Measurements from ENCODE around the gene CBFA2T2.
"Not testable (repeated sequence)": the region's sequence is repeated elsewhere in the genome, so short reads cannot be mapped to it uniquely, and the experiment has no call there.

CBFA2T2 gene

DNA sequence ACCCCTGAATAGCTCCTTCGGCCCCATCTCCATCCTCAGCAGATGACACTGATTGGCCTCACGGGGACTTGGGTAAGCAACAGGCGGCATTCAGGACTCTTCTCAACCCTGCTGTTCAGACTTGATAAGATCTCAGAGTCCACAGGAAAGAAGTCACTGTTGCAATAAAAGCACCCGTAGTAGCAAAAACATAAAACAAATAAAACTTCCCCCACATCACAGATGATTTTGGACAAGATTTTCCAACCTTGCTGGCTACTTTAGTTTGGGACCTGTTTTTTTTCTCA, 155.1 kb downstream of the CBFA2T2 start:
- no peak overlapping the region for H3K4me3 Mint-ChIP-seq
- peaks cover 15% of the 10 kb centered on the region for H3K4me1 Mint-ChIP-seq
- peaks cover 44% of the 10 kb centered on the region for H3K36me3 Mint-ChIP-seq (ENCODE audit: low read depth)
- no peak overlapping the region for H3K27ac Mint-ChIP-seq
- no peaks in the 10 kb centered on the region for H3K9me3 Mint-ChIP-seq
- H3K27me3 Mint-ChIP-seq (ENCODE audit: low read depth), result no peaks in the 10 kb centered on the region
- TF ChIP-seq CTCF (IDR thresholded peaks at IDR 0.05; ENCODE audit: unreplicated experiment in 3 of 3), result no peak

GRCh38 chr20:33645396-33645795, 155.5 kb downstream of the CBFA2T2 start:
- no peaks in the 10 kb centered on the region for H3K27me3 Mint-ChIP-seq (ENCODE audit: low read depth)
- H3K4me3 Mint-ChIP-seq, result no peak overlapping the region
- no peak overlapping the region for H3K27ac Mint-ChIP-seq
- peaks cover 41% of the 10 kb centered on the region for H3K36me3 Mint-ChIP-seq (ENCODE audit: low read depth)
- no peaks in the 10 kb centered on the region for H3K9me3 Mint-ChIP-seq
- H3K4me1 Mint-ChIP-seq, result peaks cover 15% of the 10 kb centered on the region
- no peak for TF ChIP-seq CTCF (IDR thresholded peaks at IDR 0.05; ENCODE audit: unreplicated experiment in 3 of 3)

GRCh38 chr20:33646191-33646590, 156.3 kb downstream of the CBFA2T2 start:
- H3K27me3 Mint-ChIP-seq (ENCODE audit: low read depth), result no peaks in the 10 kb centered on the region
- H3K27ac Mint-ChIP-seq, result no peak overlapping the region
- no peak for TF ChIP-seq CTCF (IDR thresholded peaks at IDR 0.05; ENCODE audit: unreplicated experiment in 3 of 3)
- peaks cover 34% of the 10 kb centered on the region for H3K36me3 Mint-ChIP-seq (ENCODE audit: low read depth)
- peaks cover 15% of the 10 kb centered on the region for H3K4me1 Mint-ChIP-seq
- H3K4me3 Mint-ChIP-seq, result no peak overlapping the region
- H3K9me3 Mint-ChIP-seq, result no peaks in the 10 kb centered on the region

- not testable (repeated sequence) for H3K4me3 Mint-ChIP-seq; H3K27me3 Mint-ChIP-seq (ENCODE audit: low read depth); H3K27ac Mint-ChIP-seq; H3K9me3 Mint-ChIP-seq
- H3K36me3 Mint-ChIP-seq (ENCODE audit: low read depth), result peaks cover 27% of the 10 kb centered on the region
- H3K4me1 Mint-ChIP-seq, result peaks cover 15% of the 10 kb centered on the region
Observed at GRCh38 chr20:33646959-33647602, 157.2 kb downstream of the CBFA2T2 start.

DNA sequence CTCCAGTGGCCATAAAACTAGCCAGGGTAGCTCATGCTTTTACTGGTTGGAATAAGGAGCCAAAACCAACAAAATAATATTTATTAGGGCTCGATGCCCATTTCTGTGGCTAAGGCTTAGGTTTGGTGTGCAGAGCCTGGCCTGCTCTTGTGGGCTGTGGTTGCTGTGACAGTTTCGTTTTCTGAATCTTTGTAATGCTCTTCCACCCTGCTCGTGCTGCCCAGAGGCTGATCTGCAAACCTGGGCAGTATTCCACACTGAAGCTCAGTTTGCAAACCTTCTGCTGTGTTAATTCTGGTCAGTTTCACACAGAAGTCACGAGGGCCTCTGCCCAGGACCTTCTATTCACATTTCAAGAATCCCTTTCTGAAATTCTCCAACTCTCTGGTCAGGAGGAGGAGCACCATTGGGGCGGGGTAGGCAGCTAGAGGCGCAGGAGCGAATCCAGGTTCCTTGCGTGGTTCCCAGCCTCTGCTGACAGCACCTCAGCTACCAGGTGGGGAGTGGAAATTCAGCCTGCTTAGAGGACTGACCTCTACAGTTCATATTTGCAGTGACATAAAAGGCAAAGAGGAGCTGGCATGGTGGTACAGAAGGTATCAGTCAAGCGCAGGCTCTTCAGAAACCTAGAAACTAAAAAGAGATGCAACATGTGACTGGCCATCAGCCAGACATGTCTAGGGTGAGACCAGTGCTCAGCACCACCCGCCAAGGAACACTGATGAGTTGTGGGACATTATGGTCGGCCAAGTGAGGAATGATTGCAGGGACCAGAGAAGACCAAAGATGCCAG, 157.9 kb downstream of the CBFA2T2 start:
- Mint-ChIP-seq H3K4me1 (peaks cover 15% of the 10 kb centered on the region), H3K27ac (no peak overlapping the region), H3K36me3 (ENCODE audit: low read depth) (peaks cover 24% of the 10 kb centered on the region), H3K27me3 (ENCODE audit: low read depth) (no peaks in the 10 kb centered on the region), H3K9me3 (no peaks in the 10 kb centered on the region), H3K4me3 (no peak overlapping the region)
- TF ChIP-seq CTCF (IDR thresholded peaks at IDR 0.05; ENCODE audit: unreplicated experiment in 3 of 3), result no peak

DNA sequence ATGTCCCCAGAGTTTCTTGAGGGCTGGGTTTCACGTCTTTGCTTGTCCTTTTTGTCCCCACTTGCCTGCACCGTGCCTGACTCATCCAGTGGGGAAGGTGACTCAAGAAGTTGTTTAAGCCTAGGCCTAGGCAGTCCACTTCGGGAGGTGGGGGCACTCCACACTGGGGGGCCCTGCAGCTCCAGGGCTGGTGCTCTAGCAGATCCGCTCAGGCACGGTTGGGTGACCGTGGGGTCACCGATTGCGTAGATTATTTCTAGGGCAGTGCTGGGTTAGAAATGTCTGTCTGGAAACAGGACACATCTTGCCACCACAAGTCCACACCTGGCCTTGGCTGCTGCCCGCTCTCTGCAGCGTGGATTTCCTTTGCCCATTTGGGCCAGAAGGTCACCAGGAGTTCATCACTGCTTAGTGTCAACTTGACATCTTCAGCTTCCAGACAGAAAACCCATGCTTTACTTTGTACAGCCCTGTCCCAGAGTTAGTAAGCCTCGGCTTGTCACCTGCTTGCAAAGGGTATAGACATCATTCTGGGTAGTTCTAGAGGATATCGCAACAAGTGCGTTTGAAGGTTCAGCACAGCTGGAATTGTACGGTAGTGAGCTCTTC, 158.6 kb downstream of the CBFA2T2 start:
- peaks cover 21% of the 10 kb centered on the region for H3K4me1 Mint-ChIP-seq
- no peaks in the 10 kb centered on the region for H3K27me3 Mint-ChIP-seq (ENCODE audit: low read depth)
- H3K27ac Mint-ChIP-seq, result no peak overlapping the region
- H3K4me3 Mint-ChIP-seq, result no peak overlapping the region
- peaks cover 22% of the 10 kb centered on the region for H3K36me3 Mint-ChIP-seq (ENCODE audit: low read depth)
- no peaks in the 10 kb centered on the region for H3K9me3 Mint-ChIP-seq
- TF ChIP-seq CTCF (IDR thresholded peaks at IDR 0.05; ENCODE audit: unreplicated experiment in 3 of 3), result no peak
